GM19467 (cell line): Measurements from ENCODE around the gene PSMB9.

Experiments used
- ATAC-seq: cut with Tn5 transposase; IDR thresholded peaks from one replicate; pipeline ENCODE4 v1.9.1; 2021; ENCODE audit warnings: mild to moderate bottlenecking, moderate library complexity; ENCODE audit not compliant: unreplicated experiment

PSMB9 gene

DNA sequence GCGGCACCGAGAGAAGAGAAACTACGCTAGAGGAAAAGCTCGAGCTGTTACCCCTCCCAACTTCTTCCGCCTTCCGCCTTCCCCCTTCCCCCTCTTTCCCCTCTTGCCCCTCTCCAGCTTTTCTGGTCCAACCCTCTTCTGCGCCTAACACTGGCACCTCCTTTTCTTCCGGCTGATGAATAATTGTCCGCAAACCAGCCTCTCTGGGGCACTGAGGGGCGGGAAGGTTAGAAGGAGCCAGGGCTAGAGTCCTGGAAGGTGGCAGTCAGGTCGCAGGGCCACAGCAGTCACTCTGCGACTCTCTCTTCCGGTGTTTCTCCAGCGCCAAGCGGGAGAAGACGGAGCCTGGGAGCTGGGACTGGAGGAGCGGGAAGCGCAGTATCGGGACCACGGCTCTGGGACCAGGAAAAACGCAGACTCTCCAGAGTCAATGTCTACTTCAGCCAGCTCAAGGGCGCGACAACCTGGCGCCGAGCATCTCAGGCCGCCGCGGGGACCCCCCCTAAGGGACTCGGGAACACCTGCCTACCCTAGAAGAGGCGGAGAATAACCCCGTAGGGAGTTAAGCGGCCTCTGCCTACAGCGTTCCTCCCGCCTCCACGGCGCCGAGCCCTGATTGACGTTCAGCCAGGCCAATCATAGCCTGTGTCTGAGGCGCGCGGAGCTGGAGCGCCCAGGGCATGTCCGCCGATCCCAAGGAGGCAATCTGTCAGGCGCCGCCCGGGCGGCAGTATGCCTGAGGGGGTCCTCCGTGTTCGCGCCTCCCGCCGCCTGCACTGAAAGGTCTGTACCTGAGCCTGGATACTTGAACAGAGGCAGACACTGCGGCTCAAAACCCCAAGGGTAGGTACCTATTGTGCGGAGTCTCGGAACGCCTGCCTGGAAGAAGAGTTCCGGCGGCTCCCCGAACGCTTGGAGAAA lies 40.4 kb downstream of the PSMB9 start:
- ATAC-seq, result peak; percentile 95

DNA sequence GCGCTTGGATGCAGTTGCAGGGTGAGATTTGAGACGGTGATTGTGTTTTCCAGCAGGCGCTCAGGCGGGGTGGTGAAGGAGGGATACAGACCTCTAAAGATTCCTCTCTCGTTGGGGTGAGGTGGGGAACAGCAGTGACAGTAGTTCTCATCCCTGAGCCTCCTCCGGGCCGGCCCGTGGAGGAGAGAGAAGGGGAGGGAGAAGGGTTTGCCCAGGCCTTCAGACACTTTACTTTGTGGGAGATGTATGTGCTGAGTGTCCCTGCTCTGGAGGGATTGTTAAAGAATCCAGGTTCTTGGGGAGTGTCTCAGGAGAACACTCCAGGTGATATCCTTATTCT lies 41.0 kb downstream of the PSMB9 start:
- peak; percentile 23 for ATAC-seq

DNA sequence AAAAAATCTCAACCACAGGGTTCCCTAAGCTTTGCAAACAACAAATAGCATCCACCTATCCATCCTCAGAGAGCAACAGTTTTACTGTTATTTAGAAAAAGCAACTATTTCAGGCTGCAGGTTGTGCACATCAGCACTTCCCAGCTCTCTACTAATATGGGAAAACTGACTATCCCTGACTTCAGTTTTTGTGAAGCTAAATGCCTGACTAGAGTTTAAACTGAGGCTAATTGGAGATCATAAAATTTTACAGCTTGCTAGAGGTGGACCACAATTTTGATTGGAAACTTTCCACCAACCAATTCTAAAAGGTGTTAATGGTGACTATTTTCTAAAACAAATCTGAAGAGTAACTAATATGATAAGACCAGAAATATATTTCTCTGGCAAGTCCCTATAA lies 50.0 kb downstream of the PSMB9 start:
- ATAC-seq, result no peak

DNA sequence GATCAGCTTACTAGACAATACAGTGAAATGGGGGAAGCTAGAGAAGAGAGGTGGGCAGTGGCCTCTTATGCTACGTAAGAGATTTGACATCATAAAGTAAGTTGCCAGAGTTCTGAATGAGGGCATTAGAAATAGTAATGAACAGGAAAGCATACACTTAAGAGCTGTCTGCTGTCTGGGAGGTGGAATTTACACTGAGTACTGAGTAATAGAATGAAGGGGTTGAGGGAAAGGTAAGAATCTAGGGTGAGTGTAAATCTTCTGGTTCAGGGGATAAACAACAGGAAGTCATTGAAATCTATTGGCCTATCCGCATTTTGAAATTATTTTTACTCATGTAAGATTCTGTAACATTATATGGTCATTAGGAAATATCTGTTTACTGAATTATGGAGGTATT lies 51.1 kb downstream of the PSMB9 start:
- no peak for ATAC-seq

DNA sequence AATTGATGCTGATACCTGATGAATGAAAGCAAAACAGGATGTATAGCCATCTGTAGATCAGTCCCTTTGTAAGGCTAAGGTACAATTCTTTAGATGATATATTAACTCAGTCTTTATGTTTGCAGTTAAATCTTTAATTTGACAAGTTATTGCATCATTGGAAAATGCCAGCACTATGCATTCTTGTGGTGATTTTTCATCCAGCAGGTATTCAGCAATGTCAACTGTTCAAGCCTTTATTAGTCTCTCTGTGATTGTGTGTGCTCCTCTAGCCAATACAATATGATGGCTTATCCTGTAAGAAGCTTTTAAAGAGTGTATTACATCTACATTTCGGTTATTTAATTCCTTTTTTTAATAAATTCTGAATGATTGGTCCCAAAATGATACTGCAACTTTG lies 52.5 kb downstream of the PSMB9 start:
- no peak for ATAC-seq

DNA sequence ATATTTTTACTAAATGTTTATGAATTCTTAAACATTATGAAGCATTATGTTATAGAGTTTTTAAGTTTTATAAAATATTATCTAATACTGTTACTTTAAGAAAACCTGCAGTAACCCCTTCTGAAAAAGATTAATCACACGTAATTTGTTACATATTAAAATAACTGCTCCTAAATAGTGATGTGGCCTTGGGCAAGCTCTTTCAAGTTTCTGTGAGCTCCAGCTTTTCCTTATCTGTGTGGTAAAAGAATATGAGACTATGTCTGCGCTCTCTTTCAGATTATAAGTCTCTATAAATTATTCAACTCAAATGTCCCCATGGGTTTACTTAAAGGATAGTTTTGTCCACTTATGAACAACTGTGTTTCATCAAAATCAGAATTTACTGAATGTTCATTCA lies 54.9 kb downstream of the PSMB9 start:
- no peak for ATAC-seq
